DMS 273 (cell line): ENCODE data around the gene IQCM.

Experiments used
- DNase-seq: peaks from one replicate; lab custom pipeline; 2025; ENCODE audit not compliant: unreplicated experiment; lab: John Stamatoyannopoulos, UW

The IQCM gene

DNA sequence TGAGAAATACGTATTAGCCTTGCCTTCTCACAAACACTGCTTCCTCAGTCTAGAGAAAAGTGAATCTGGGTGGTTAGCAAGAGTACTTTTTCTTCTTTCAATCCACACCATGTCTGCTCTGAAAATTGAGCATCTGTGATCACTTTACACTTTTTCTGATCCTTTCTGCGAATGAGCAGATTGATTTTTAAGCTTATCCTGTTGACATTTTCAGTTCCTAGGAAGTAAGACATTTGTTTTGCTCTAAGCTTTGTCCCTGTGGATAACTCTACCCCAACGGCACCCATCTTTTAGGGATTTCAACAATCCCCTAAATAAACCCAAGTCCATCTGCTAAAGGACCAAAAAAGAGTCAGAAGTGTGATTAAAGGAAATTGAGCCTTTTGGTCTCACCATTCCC lies 487.5 kb downstream of the IQCM start:
- DNase-seq = no peak

DNA sequence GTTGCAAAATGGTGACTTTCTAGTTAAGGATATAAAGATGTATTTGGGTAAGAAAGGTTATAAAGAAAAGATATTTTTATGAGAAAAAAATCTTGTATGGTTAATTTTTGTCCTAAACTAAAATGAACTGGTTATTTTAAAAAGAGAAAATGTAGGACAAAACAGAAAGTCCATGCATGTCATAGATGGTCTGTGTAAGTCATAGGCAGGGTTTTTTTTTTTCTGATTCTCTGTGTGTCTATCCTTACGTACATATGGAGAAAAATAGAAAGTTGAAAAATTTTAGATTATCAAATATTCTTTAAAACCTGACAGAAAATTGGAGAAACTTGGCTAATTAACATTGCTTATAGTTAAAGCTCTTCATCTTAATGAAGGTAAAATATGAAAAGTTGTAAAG lies 493.4 kb downstream of the IQCM start:
- peak; percentile 0 for DNase-seq

DNA sequence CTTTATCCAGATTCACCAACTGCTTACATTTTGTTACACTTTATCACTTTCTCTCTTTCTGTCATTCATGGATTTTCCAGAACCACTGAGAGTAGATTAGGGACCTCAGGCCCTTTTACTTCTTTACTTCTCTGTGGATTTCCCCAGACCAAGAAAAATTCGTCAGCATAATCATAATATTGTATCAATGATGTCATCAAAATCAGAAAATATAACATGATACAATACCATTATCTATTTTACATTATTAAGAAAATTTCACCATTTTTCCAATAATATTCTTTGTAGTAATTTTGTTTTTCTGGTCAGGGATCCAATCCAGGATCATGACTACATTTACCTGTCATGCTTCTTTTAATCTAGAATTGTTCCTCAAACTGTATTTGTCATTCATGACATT lies 494.2 kb downstream of the IQCM start:
- DNase-seq = no peak

DNA sequence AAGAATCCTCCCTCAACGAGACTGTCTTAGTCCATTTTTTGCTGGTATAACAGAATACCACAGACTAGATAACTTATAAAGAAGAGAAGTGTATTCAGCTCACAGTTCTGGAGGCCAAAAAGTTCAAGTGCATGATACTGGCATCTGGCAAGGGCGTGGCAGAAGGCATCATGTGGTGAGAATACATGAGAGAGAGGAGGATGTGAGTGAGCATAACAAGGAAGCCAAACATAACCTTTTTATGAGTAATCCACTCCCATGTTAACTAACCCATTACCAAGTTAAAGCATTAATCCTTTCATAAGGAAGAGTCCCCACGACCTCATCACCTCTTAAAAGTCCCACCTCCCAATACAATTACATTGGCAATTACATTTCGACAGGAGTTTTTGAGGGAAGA lies 504.6 kb downstream of the IQCM start:
- no peak for DNase-seq

DNA sequence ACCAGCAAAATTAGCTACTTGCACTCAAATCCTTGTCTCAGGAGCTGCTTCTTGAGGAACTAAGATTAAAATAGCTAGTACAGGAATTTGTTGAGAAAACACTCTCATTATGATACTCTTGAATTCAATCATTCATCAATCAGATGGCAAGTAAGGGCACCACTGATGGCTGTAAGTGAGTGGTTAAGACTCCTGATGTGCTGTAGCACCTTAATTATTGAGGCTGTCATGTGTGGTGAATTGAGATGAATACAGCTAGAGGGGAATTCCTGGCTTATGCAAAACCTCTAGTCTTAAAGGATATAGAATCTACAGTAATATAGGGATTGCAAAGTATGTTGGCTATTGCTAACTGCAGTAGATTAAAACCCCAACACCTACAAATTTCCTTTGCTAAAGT lies 509.1 kb downstream of the IQCM start:
- DNase-seq = no peak
